Nucleus accumbens (tissue), 56 donors: ENCODE data around the gene TSPAN12.
"Not testable (repeated sequence)": the region's sequence is repeated elsewhere in the genome, so short reads cannot be mapped to it uniquely, and the experiment has no call there.

Experiments used
- DNase-seq, 56 donors: peaks; one replicate each; lab custom pipeline; 2025; lab: John Stamatoyannopoulos, UW

The TSPAN12 gene

GRCh38 chr7:120857588-120858573 is at the start of gene TSPAN12:
TSS of gene TSPAN12 (minus strand) at chr7:120858144. CDS start at chr7:120856763, 1,381 bp downstream.
- DNase-seq = peak in 53 of 56 donors; percentile 1 to 74 (median 47)

GRCh38 chr7:120898715-120899499 is 41.0 kb upstream of the TSPAN12 start:
- DNase-seq = no peak

GRCh38 chr7:120895253-120895652 is 37.3 kb upstream of the TSPAN12 start:
- not testable (repeated sequence) for DNase-seq

- DNase-seq = not testable (repeated sequence)
Measured at GRCh38 chr7:120885602-120886001, 27.7 kb upstream of the TSPAN12 start.

GRCh38 chr7:120877701-120878100 is 19.8 kb upstream of the TSPAN12 start:
- DNase-seq = no peak

GRCh38 chr7:120876922-120877321 is 19.0 kb upstream of the TSPAN12 start:
- DNase-seq = no peak

- no peak for DNase-seq
Measured at GRCh38 chr7:120874722-120875121, 16.8 kb upstream of the TSPAN12 start.

GRCh38 chr7:120874016-120874415 is 16.1 kb upstream of the TSPAN12 start:
- DNase-seq = no peak

GRCh38 chr7:120873401-120873800 is 15.5 kb upstream of the TSPAN12 start:
- DNase-seq = no peak

GRCh38 chr7:120869700-120870099 is 11.8 kb upstream of the TSPAN12 start:
- DNase-seq = no peak

- DNase-seq = no peak
Measured at GRCh38 chr7:120867932-120868331, 10.0 kb upstream of the TSPAN12 start.

- no peak for DNase-seq
Measured at GRCh38 chr7:120865191-120865981, 7.4 kb upstream of the TSPAN12 start.

GRCh38 chr7:120864141-120864900 is 6.4 kb upstream of the TSPAN12 start:
- DNase-seq = no peak

GRCh38 chr7:120862987-120863590 is 5.1 kb upstream of the TSPAN12 start:
- DNase-seq = no peak

- DNase-seq = no peak
Measured at GRCh38 chr7:120860156-120860555, 2.2 kb upstream of the TSPAN12 start.

GRCh38 chr7:120859459-120859858 is 1.5 kb upstream of the TSPAN12 start:
- DNase-seq = no peak

- DNase-seq = peak in 22 of 56 donors; percentile 2 to 66 (median 13)
Measured at GRCh38 chr7:120856621-120857352, 1.2 kb downstream of the TSPAN12 start.

- no peak for DNase-seq
Measured at GRCh38 chr7:120856198-120856597, 1.7 kb downstream of the TSPAN12 start.

- no peak for DNase-seq
Measured at GRCh38 chr7:120852700-120853099, 5.2 kb downstream of the TSPAN12 start.
